K562 (cell line): Measurements from ENCODE around the gene REM1.

Source experiments
- POLR2AphosphoS5 ChIP-seq: IDR thresholded peaks from 2 replicates; pipeline ENCODE4 v1.6.1; 2011; ENCODE audit warnings: mild to moderate bottlenecking, low read depth, low read length, moderate library complexity; ENCODE audit not compliant: control insufficient read depth, insufficient read depth
- TF ChIP-seq, protein P1 (sequence below), 2 experiments: fragments of 450-650 bp in 1 of 2; sonication (generic) in 1 of 2; formaldehyde crosslinking; conservative IDR thresholded peaks; 2 replicates each; pipeline versions ENCODE4 v1.4.0 to v1.8.1; 2020 to 2022; ENCODE audit warnings: mild to moderate bottlenecking in 1 of 2, missing genetic modification reagents in 1 of 2

DNA sequence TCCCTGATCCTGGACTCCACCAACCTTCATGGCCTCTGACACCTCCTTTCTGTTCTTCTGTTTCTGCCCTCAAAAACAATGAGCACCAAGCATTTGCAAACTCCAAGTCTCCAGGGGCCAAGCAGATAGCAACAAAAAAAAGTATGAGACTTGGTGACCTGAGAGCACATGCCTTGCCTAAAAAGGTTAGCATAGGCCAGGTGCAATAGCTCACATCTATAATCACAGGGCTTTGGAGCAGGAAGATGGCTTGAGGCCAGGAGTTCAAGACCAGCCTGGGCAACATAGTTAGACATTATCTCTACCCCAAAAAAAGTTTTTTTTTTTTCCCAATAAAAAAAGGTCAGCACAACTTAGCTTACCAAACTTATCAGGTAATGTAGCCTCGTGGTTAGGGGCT lies 25.4 kb downstream of the REM1 start:
- TF ChIP-seq POLR2AphosphoS5 = no peak
- TF ChIP-seq, protein P1, sequence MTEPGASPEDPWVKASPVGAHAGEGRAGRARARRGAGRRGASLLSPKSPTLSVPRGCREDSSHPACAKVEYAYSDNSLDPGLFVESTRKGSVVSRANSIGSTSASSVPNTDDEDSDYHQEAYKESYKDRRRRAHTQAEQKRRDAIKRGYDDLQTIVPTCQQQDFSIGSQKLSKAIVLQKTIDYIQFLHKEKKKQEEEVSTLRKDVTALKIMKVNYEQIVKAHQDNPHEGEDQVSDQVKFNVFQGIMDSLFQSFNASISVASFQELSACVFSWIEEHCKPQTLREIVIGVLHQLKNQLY (CRISPR knock-in tag; conservative IDR thresholded peaks at IDR 0.05) = no peak
